Esophagus squamous epithelium (tissue), 4 donors: ENCODE results near the gene VSIG10L.

Experiments
- POLR2A ChIP-seq, 4 donors: fragments of 450-650 bp; IDR thresholded peaks; one replicate each; pipeline ENCODE4 v1.6.1; 2017; ENCODE audit warnings: antibody characterized with exemption in 4 of 4, mild to moderate bottlenecking in 4 of 4, moderate library complexity in 3 of 4
- TF ChIP-seq, protein P1 (sequence below), 6 experiments: fragments of 450-650 bp in 4 of 6; fragments of 200-600 bp in 2 of 6; sonication (generic) in 2 of 6; IDR thresholded peaks; one replicate each; pipeline ENCODE4 v1.5.1; 2016 to 2019; ENCODE audit warnings: antibody characterized with exemption in 6 of 6, mild to moderate bottlenecking in 4 of 6, moderate library complexity in 4 of 6

DNA sequence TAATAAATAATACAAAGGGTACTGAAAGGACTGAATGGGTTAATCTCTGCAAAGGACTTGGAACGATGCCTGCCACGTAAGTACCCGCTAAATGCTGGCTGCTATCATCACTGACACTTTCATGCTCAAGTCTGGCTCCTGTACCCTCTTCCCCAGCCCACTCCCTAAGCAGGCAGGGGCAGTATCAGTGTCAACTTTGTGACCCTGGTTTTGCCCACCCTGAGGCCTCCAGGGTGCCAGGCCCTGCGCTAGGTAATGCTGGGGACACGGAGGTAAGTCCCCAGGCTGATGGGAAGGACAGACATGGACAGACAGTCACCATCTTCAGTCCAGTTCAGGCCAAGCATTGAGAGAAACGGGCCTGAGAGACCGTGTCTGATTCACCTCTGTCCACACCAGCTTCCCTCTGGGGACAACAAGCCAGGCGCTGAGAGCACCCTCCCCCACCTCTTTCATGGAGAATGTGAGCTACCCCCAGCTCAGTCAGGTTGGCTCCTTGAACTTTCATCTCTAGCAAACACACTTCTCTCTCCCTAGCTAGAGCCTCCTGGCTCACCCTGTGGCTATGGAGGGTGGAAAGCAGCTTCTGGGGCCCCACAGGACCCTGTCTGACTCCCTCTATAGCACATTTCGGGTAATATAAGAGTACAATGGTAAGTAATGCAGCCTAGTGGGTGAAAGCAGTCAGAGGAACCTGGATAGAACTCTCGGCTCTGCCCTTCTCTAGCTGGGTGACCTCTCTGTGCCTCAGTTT lies 23.4 kb upstream of the VSIG10L start:
- TF ChIP-seq, protein P1, sequence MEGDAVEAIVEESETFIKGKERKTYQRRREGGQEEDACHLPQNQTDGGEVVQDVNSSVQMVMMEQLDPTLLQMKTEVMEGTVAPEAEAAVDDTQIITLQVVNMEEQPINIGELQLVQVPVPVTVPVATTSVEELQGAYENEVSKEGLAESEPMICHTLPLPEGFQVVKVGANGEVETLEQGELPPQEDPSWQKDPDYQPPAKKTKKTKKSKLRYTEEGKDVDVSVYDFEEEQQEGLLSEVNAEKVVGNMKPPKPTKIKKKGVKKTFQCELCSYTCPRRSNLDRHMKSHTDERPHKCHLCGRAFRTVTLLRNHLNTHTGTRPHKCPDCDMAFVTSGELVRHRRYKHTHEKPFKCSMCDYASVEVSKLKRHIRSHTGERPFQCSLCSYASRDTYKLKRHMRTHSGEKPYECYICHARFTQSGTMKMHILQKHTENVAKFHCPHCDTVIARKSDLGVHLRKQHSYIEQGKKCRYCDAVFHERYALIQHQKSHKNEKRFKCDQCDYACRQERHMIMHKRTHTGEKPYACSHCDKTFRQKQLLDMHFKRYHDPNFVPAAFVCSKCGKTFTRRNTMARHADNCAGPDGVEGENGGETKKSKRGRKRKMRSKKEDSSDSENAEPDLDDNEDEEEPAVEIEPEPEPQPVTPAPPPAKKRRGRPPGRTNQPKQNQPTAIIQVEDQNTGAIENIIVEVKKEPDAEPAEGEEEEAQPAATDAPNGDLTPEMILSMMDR (IDR thresholded peaks at IDR 0.05), result no peak
- TF ChIP-seq POLR2A (IDR thresholded peaks at IDR 0.05), result no peak
